Prostate gland (tissue), 2 donors: ENCODE measurements around the gene SND1. TPM values are rescaled to one million over a fixed set of nuclear protein-coding genes. Genes with fewer than 3 reads are reported as not detected.

ENCODE experiments used
- DNase-seq: peaks from one replicate; pipeline ENCODE4 v3.0.0-alpha.2; 2019; ENCODE audit warnings: low spot score
- H3K27ac ChIP-seq, 2 donors: fragments of 200-600 bp; sonication (generic); 2 replicates each; pipeline ENCODE4 v1.5.1; 2017 to 2019
- H3K27me3 ChIP-seq: fragments of 200-600 bp; sonication (generic); replicated peaks from 2 replicates; pipeline ENCODE4 v1.5.1; 2019; ENCODE audit not compliant: insufficient read depth
- H3K36me3 ChIP-seq, 2 donors: fragments of 200-600 bp; sonication (generic); 1 replicate in 1 of 2; 2 replicates in 1 of 2; pipeline versions ENCODE4 v1.5.1 to v1.8.1; 2017 to 2019
- H3K4me1 ChIP-seq: fragments of 200-600 bp; sonication (generic); replicated peaks from 2 replicates; pipeline ENCODE4 v1.5.1; 2019
- H3K4me3 ChIP-seq, 2 donors: fragments of 200-600 bp; sonication (generic); 2 replicates each; pipeline ENCODE4 v1.5.1; 2017 to 2019
- H3K9me3 ChIP-seq: fragments of 200-600 bp; sonication (generic); 2 replicates; pipeline ENCODE4 v1.5.1; 2017
- CTCF ChIP-seq, 4 experiments: fragments of 200-600 bp in 2 of 4; fragments of 450-650 bp in 2 of 4; sonication (generic) in 2 of 4; IDR thresholded peaks; 1 replicate in 3 of 4; 2 replicates in 1 of 4; pipeline ENCODE4 v1.5.1; 2016 to 2019; ENCODE audit warnings: antibody characterized with exemption in 4 of 4, mild to moderate bottlenecking in 2 of 4, moderate library complexity in 2 of 4
- POLR2A ChIP-seq: fragments of 450-650 bp; IDR thresholded peaks from one replicate; pipeline ENCODE4 v1.6.1; 2016; ENCODE audit warnings: antibody characterized with exemption, mild to moderate bottlenecking
- POLR2AphosphoS5 ChIP-seq: sonication (generic); formaldehyde crosslinking; IDR thresholded peaks from one replicate; pipeline ENCODE4 v1.6.1; 2017; ENCODE audit warnings: antibody characterized with exemption
- WGBS: methylation state at CpG from one replicate; pipeline ENCODE4 v1.1.5; 2018; 5-methylcytosine and 5-hydroxymethylcytosine counted together
- intact Hi-C: fragments of 100-400 bp; cut with DNase I; formaldehyde crosslinking; loops from one replicate; pipeline ENCODE4 v1.14.2; 2022
- total RNA-seq, 2 donors: library from RNA; depleted of rRNA; stranded (reverse); fragments of >200 nt; gene quantifications; one replicate each; pipeline ENCODE4 v1.1.0, GENCODE V29; 2016

SND1 gene
- total RNA-seq, 2 donors from 2014 or later: 175 to 190 TPM

GRCh38 chr7:127886248-127886647, 234.3 kb downstream of the SND1 start:
- intact Hi-C loops: no loop called here
- Histone ChIP-seq H3K4me3 (no peak overlapping the region), H3K4me1 (no peaks in the 10 kb centered on the region), H3K27ac (no peak overlapping the region), H3K27me3 (no peaks in the 10 kb centered on the region), H3K36me3 (no peaks in the 10 kb centered on the region), H3K9me3 (no peaks in the 10 kb centered on the region)
- DNase-seq: no peak
- 72% methylated on average over 3 of the region's 3 CpGs for WGBS
- no peak for TF ChIP-seq POLR2A
- TF ChIP-seq CTCF (IDR thresholded peaks at IDR 0.05): no peak
- TF ChIP-seq POLR2AphosphoS5: no peak

GRCh38 chr7:127887096-127887495, 235.1 kb downstream of the SND1 start:
- H3K4me3 ChIP-seq: no peak overlapping the region
- no peak for DNase-seq
- TF ChIP-seq CTCF (IDR thresholded peaks at IDR 0.05) (no peak), POLR2A (no peak), POLR2AphosphoS5 (no peak)
- H3K9me3 ChIP-seq: no peaks in the 10 kb centered on the region
- intact Hi-C loops: no loop called here
- no peaks in the 10 kb centered on the region for H3K27me3 ChIP-seq
- H3K27ac ChIP-seq: no peak overlapping the region
- no peaks in the 10 kb centered on the region for H3K4me1 ChIP-seq
- H3K36me3 ChIP-seq: no peaks in the 10 kb centered on the region
- 84% methylated on average over 6 of the region's 6 CpGs for WGBS

GRCh38 chr7:127887631-127888030, 235.6 kb downstream of the SND1 start:
- H3K27me3 ChIP-seq: no peaks in the 10 kb centered on the region
- no peak overlapping the region for H3K27ac ChIP-seq
- H3K4me1 ChIP-seq: no peaks in the 10 kb centered on the region
- no peaks in the 10 kb centered on the region for H3K9me3 ChIP-seq
- TF ChIP-seq POLR2AphosphoS5: no peak
- TF ChIP-seq CTCF (IDR thresholded peaks at IDR 0.05): no peak
- no peak for TF ChIP-seq POLR2A
- H3K4me3 ChIP-seq: no peak overlapping the region
- H3K36me3 ChIP-seq: no peaks in the 10 kb centered on the region
- 87% methylated on average over 3 of the region's 3 CpGs for WGBS
- DNase-seq: no peak
- intact Hi-C loops: no loop called here

- Histone ChIP-seq H3K9me3 (no peaks in the 10 kb centered on the region), H3K27ac (no peak overlapping the region), H3K4me3 (no peak overlapping the region), H3K27me3 (no peaks in the 10 kb centered on the region), H3K4me1 (no peaks in the 10 kb centered on the region), H3K36me3 (no peaks in the 10 kb centered on the region)
- DNase-seq: no peak
- 74% methylated on average over 1 of the region's 1 CpG for WGBS
- no peak for TF ChIP-seq POLR2AphosphoS5
- no peak for TF ChIP-seq POLR2A
- TF ChIP-seq CTCF (IDR thresholded peaks at IDR 0.05): no peak
- intact Hi-C loops: no loop called here
Measured at GRCh38 chr7:127888411-127888810, 236.4 kb downstream of the SND1 start.

- Histone ChIP-seq H3K27me3 (no peaks in the 10 kb centered on the region), H3K36me3 (no peaks in the 10 kb centered on the region), H3K4me1 (no peaks in the 10 kb centered on the region), H3K4me3 (no peak overlapping the region), H3K9me3 (no peaks in the 10 kb centered on the region), H3K27ac (no peak overlapping the region)
- 93% methylated on average over 5 of the region's 5 CpGs for WGBS
- no peak for DNase-seq
- intact Hi-C loops: no loop called here
- TF ChIP-seq POLR2A: no peak
Measured at GRCh38 chr7:127888825-127889224, 236.8 kb downstream of the SND1 start.
